Measurements from ENCODE around the gene CACNA1F. TPM values are rescaled to one million over a fixed set of nuclear protein-coding genes. Genes with fewer than 3 reads are reported as not detected.

CACNA1F gene
- total and polyA plus RNA-seq, 9 of the 15 experiments (the other 6 are each of a cell fraction or from before 2014, with no cell fraction given): under 0.01 to 0.41 (median 0.03) TPM; not detected in 3

DNA sequence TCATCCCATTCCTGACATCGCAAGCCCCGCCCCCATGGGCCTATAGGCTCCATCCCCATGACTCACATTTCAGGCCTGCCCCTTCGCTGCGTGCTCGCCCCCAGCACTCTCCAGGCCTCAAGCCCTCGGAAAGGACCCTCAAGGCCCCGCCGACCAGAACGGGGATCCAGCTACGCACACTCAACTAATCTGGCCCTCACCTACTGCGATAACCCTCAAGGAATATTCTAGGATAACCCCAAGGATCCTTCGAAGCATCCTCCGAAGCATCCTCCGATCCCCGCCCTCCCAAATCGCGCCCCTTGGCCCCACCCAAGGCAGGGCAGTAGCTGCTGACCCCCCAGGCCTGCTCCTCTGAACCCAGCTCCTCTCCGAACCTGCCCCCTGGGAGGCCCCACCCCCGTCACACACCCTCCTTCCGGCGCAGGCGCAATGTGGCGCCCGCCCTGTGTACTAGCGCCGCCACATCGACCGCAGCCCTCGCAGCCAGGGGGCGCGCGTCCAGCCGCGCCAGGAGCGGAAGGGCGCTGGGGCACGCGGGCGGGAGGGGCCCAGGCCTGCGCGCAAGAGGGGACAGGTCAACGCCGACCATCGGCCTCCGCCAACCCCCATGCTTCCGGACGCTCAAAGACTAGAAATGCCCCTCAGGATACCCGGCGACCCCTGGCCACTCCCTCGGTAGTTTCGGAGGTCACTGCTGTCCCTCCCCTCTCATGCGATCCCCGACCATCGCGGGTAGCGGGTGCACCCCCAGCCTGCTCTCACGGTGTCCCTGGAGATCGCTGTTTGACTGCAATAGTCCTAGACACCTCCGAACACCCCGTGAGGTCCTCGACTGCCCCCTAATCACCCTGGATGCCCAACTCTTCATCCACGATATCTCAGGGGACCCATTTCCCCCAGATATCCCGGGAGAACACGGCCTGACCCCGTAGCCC lies 77.0 kb downstream of the CACNA1F start (continued):
- TF ChIP-seq PURB (CRISPR knock-in tag; IDR thresholded peaks at IDR 0.05; ENCODE audit: low read depth) (no peak), RREB1 (CRISPR knock-in tag; IDR thresholded peaks at IDR 0.05) (no peak), ZNF318 (IDR thresholded peaks at IDR 0.05; ENCODE audit: borderline replicate concordance in 1 of 2, low read depth in 1 of 2) (no peak), CTCF (IDR thresholded peaks at IDR 0.05 in 2 of 3, conservative IDR thresholded peaks at IDR 0.05 in 1 of 3; ENCODE audit: insufficient read depth in 2 of 3, low read depth in 1 of 3, low read length in 3 of 3) (peak; percentile 75 to 95 (median 89)), CAMTA2 (CRISPR knock-in tag; conservative IDR thresholded peaks at IDR 0.05) (no peak)
- TF ChIP-seq, protein P1, sequence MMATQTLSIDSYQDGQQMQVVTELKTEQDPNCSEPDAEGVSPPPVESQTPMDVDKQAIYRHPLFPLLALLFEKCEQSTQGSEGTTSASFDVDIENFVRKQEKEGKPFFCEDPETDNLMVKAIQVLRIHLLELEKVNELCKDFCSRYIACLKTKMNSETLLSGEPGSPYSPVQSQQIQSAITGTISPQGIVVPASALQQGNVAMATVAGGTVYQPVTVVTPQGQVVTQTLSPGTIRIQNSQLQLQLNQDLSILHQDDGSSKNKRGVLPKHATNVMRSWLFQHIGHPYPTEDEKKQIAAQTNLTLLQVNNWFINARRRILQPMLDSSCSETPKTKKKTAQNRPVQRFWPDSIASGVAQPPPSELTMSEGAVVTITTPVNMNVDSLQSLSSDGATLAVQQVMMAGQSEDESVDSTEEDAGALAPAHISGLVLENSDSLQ (IDR thresholded peaks at IDR 0.05): peak; percentile 55; the same call in 1 of the 2 replicates
- TF ChIP-seq, protein P2, sequence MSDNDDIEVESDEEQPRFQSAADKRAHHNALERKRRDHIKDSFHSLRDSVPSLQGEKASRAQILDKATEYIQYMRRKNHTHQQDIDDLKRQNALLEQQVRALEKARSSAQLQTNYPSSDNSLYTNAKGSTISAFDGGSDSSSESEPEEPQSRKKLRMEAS (CRISPR knock-in tag; IDR thresholded peaks at IDR 0.05): peak; percentile 99
